NCI-H510A treated with DMSO at 0.1 percent for 48 hours (cell line): ENCODE measurements around the gene CNOT1.
"Not testable (repeated sequence)": the region's sequence is repeated elsewhere in the genome, so short reads cannot be mapped to it uniquely, and the experiment has no call there.

Source experiments
- DNase-seq: peaks from one replicate; lab custom pipeline; 2025; lab: John Stamatoyannopoulos, UW

The CNOT1 gene

GRCh38 chr16:58582133-58582532 lies 47.5 kb downstream of the CNOT1 start:
- no peak for DNase-seq

- no peak for DNase-seq
Observed at GRCh38 chr16:58579587-58579986, 50.0 kb downstream of the CNOT1 start.

- DNase-seq, result no peak
Observed at GRCh38 chr16:58578642-58579041, 51.0 kb downstream of the CNOT1 start.

GRCh38 chr16:58577141-58577540 lies 52.5 kb downstream of the CNOT1 start:
- DNase-seq, result no peak

GRCh38 chr16:58574895-58575294 lies 54.7 kb downstream of the CNOT1 start:
- DNase-seq, result no peak

- DNase-seq, result not testable (repeated sequence)
Observed at GRCh38 chr16:58565697-58566096, 63.9 kb downstream of the CNOT1 start.

- DNase-seq, result no peak
Observed at GRCh38 chr16:58563775-58564174, 65.9 kb downstream of the CNOT1 start.

- no peak for DNase-seq
Observed at GRCh38 chr16:58563235-58563634, 66.4 kb downstream of the CNOT1 start.

- DNase-seq, result no peak
Observed at GRCh38 chr16:58556678-58557077, 72.9 kb downstream of the CNOT1 start.

GRCh38 chr16:58551496-58551895 lies 78.1 kb downstream of the CNOT1 start:
- DNase-seq, result no peak

GRCh38 chr16:58548378-58548777 lies 81.2 kb downstream of the CNOT1 start:
- no peak for DNase-seq

GRCh38 chr16:58543685-58544084 lies 85.9 kb downstream of the CNOT1 start:
- DNase-seq, result no peak

- no peak for DNase-seq
Observed at GRCh38 chr16:58542291-58542690, 87.3 kb downstream of the CNOT1 start.

GRCh38 chr16:58541711-58542110 lies 87.9 kb downstream of the CNOT1 start:
- DNase-seq, result no peak

GRCh38 chr16:58537124-58537906 lies 92.3 kb downstream of the CNOT1 start:
- no peak for DNase-seq

- DNase-seq, result no peak
Observed at GRCh38 chr16:58536278-58536677, 93.3 kb downstream of the CNOT1 start.

GRCh38 chr16:58535100-58535499 lies 94.5 kb downstream of the CNOT1 start:
- no peak for DNase-seq

GRCh38 chr16:58533751-58534470 lies 95.7 kb downstream of the CNOT1 start:
- DNase-seq, result no peak

GRCh38 chr16:58532414-58532813 lies 97.2 kb downstream of the CNOT1 start:
- DNase-seq, result no peak

- no peak for DNase-seq
Observed at GRCh38 chr16:58530179-58530578, 99.4 kb downstream of the CNOT1 start.

- no peak for DNase-seq
Observed at GRCh38 chr16:58519707-58520106, 109.9 kb downstream of the CNOT1 start.

- no peak for DNase-seq
Observed at GRCh38 chr16:58518980-58519368, 110.7 kb downstream of the CNOT1 start.
